NCI-H2196 (cell line): ENCODE data around the gene PRR5.

ENCODE experiments used
- DNase-seq: peaks from one replicate; lab custom pipeline; 2025; ENCODE audit not compliant: unreplicated experiment; lab: John Stamatoyannopoulos, UW

PRR5 gene

DNA sequence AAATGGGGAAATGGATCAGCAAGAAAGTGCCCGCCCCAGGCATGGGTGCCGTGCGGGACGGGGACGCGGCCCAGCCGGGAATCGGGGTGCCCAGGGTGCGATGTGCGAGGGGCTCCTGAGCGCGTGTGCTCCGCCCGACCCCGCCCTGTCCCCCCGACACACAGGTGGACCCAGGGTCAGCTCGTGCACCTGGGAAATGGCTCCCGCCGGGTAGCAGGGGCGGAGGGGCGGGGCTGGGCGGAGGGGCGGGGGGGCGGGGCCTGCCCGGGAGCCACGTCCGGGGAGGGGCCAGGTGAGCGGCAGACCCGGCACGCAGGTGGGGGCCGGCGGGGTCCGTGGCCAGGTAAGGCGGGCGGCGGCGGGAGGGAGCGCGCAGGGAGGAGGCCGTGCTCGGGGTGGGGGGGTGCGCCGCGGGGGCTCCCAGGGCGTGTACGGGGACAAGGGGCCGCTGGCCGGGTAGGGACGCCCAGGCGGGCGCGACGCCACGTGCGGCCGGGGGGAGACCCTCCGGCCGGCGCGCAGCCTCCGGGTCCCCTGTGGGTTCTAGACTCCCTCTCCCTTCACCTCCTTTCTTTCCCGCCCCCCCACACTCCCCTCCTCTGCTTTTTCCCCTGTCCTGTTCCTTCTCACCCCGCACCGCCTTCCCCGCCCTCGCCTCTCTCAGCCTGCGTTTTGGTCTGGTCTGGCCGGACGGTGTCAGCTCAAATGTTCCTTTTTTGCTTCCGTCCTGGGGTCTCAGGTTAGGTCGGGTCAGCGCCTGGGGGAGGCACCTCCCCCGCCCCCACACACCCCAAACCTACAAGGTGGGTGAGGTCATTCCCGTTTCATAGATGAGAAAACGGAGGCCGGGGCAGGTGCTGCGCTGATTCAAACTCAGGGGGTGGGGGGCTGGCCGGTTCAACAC lies 50.5 kb downstream of the PRR5 start, which contains the start of gene ARHGAP8:
ARHGAP8 (plus strand) TSS at position 291 of the 904 bp plus-strand sequence. CDS start 33,953 bp downstream, outside the sequence.
- peak; percentile 52 for DNase-seq

- DNase-seq = peak; percentile 19
Observed at GRCh38 chr22:44753189-44754042, 51.4 kb downstream of the PRR5 start.

DNA sequence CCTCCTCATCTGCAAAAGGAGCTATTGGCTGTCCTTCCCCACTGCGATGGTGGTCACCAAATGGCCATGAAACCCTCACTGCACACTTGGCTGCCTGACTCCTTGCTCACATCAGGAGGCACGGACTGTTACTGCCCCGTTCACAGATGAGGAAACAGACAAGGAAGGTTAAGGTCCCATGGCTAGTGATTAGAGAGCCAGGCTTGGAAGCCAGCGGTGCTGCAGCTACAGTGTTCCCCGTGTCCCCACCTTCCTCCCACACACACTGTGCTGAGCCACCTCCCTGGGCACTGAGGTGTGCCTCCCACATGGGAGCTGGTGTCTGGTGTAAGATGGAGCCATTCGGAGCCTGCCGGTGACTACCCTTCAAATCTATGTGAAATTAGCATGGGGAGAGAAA lies 53.0 kb downstream of the PRR5 start:
- DNase-seq = no peak

GRCh38 chr22:44755417-44755816 lies 53.4 kb downstream of the PRR5 start:
- DNase-seq = no peak

DNA sequence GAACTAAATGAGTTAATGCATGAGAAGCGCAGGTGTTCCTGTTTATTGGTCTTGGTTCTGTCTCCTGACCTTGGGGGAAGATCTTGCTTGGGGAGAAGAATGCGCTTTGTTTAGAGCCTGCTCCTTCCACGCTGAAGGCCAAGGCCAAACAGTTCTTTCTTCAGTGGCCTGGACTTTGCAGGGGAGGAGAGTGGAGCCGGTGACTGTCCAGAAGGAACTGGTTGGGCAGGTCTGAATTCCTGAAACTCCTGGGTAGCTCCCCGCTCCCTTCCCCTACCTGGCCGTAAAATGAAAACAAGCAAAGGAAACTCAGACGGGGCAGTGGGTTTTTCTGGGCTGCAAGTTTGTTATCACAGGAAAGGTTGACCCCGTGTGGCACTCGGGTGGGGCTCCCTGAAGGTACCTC lies 54.0 kb downstream of the PRR5 start:
- no peak for DNase-seq

GRCh38 chr22:44758344-44758973 lies 56.5 kb downstream of the PRR5 start:
- DNase-seq = peak; percentile 54

DNA sequence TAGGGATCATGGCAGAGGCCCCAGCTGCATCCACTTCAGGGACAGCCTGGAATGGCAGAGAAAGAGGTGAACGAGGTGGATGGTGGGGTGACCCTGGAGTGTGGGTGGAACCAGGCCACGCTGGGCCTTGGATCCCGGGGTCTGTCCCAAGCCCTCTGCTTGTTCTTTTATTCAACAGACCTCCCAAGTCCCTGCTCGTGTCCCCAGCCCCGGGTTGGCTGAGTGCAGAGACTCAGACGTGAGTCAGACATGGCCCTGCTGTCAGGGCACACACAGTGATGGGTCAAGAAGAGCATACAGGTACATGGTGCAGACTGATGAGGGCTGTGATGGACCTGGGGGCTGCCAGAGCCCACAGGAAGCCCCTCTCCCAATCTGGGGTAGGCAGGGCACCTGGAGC lies 57.0 kb downstream of the PRR5 start:
- DNase-seq = no peak

- no peak for DNase-seq
Observed at GRCh38 chr22:44759430-44760310, 57.7 kb downstream of the PRR5 start.

DNA sequence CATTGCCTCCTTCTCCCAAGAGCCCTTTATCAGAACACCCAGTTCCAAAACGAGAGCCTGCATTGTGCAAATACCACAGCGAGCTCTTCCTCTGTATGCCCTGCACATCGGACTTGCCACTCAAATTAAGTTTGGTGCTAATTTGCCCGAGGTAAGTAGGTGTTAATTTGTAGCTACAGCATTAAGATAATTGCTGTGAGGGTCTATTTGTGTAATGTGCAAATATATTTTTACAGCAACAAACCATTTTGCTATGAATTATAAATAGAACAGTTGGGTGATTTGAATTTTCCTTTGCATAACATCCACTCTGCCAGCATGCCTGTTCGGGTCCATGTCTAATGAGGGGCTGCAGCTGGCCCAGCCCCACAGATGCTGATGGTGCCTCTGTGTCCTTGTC lies 58.5 kb downstream of the PRR5 start:
- DNase-seq = no peak

DNA sequence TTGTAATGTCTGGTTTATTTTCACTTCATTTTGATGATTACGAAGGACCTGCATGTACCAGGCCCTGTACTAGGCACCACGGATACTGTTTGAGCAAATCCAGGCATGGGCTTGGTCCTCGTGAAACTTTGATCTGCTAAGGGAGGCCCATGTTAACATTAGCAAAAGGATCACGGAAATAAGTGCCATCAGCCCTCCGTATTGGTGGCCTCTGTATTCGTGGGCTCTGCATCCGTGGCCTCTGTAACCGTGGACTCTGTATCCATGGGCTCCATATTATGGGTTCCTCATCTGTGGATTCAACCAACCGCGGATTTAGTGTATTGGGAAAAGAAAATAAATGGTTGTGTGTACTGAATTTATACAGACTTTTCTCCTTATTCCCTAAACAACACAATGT lies 59.0 kb downstream of the PRR5 start:
- no peak for DNase-seq

DNA sequence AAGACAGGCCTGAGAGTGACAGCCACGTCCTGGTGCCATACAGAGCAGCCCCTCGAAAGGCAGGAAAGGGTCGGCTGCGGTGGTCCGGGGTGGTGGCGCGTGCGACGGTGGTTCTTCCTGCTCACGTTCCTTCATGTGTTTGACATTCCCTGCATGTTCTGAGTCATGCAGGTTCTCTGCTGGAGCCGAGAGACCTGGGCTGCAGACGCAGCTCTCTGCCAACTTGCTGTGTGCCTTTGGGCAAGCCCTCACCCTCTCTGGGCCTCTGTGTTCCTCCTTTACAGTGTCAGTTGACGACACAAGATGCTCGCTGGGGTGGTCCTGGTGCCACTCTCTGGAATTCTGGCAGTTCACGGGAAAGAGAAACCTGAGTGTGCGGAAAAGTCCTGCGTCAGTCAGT lies 62.4 kb downstream of the PRR5 start:
- no peak for DNase-seq

DNA sequence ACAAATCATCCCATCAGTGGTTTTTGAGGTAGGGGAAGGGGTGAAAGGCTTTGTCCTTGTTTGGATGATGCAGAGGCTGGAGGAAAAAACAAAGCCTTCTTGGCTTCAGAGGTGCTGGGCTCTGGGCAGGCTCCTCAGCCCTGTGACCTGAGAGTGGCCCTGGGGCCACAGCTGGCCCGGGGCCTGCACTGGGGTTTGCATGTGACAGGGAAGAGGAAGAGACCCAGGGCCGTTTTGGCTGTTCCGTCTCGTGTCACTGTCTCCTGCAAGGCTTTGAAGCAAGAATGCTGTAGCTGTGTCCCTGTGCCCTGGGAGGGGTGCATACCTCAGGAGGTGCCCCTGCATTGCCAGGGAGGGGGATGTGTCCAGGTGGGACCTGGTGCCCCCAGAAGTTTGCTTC lies 63.0 kb downstream of the PRR5 start:
- no peak for DNase-seq

DNA sequence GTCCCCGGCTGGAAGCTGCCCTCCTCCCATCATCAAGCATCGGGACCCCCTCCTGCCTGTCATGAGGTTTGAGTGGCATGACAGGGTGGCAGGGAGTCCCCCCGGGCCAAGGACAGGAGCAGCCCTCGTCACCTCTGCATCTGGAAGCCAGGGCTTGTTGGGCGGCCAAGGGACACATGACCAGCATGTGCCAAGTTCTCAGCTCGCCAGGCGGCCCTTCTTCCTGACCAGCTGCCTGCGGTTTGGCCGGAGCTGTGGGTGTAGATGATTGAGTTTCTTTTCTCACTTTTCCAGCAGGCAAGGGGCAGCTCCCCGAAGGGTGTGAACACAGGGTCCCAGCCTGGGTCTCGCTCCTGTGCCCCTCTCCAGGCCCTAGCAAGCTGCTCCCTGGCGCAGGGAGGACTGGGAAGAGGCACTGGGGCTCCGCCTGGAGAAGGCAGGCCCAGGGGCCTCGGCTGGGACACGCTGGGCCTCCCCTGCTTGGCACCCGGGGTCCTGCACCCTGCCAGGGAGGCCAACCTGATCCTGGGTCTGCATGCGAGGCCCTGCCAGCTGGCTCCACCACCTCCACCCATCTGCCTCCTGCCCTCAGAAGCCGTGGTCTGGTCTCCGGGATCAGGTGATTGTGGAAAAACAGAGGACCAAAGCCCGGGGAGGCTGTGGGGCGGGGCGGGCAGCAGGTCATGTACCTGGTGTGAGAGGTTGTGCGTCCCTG lies 63.7 kb downstream of the PRR5 start:
- DNase-seq = peak; percentile 56

DNA sequence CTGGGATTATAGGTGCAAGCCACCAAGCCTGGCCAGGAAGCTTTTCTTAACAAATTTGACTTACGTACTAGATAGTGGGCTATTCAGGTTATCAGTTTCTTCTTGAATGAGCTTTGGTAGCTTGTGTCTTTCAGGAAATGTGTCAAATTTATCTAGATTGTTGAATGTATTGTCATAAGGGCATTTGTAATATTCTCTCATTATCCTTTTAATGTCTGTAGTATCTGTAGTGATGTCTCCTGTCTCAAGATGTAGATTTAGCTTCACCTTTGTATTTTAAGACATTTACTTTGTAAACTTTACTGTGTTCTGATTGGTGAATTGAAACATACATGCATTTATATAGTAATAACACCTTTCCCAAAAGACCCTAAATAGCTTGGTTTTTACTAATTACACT lies 71.1 kb downstream of the PRR5 start:
- no peak for DNase-seq

DNA sequence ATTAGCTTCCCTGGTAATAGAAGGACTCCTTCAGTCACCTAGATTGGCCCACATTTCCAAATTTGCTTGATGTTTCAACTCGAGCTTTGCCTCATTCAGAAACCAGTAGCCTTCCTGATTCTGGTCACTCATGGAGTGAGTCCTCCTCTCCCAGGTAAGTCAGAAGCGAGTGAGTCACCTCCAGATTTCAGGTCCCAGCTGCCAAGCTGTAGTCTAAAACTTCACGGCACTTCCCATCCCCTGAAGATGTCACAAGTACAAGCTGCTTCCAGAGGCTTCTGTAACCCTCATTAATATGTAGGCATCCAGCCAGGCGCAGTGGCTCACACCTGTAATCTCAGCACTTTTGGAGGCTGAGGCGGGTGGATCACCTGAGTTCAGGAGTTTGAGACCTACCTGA lies 73.9 kb downstream of the PRR5 start:
- DNase-seq = no peak

- DNase-seq = no peak
Observed at GRCh38 chr22:44776605-44777363, 74.8 kb downstream of the PRR5 start.

DNA sequence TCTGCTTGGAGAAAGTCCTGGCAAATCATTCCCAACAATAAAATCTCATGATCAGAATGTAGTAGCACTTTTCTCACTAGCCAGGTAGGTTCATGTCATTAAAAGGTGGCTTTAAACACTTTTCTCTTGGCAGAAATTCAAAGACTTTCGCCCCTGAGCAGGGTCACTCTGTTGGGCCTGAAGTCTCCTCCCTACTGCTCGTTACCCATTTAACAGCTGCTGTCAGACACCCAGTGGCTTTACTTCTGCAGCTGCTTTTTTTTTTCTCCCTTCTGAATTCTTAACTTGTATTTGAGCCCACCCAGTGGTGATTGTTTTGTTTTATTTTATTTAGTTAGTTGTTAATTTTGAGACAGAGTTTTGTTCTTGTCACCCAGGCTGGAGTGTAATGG lies 75.4 kb downstream of the PRR5 start:
- DNase-seq = no peak

GRCh38 chr22:44780876-44781449 lies 79.0 kb downstream of the PRR5 start:
- DNase-seq = no peak
